HG02943 (cell line): ENCODE data around the gene DBN1.
A peak's percentile ranks its signal among the peaks of the same experiment; 100 is the strongest.

Source experiments
- ATAC-seq: cut with Tn5 transposase; IDR thresholded peaks from one replicate; pipeline ENCODE4 v1.9.1; 2021; ENCODE audit warnings: mild to moderate bottlenecking, low read depth, moderate library complexity; ENCODE audit not compliant: unreplicated experiment

DBN1 gene

DNA sequence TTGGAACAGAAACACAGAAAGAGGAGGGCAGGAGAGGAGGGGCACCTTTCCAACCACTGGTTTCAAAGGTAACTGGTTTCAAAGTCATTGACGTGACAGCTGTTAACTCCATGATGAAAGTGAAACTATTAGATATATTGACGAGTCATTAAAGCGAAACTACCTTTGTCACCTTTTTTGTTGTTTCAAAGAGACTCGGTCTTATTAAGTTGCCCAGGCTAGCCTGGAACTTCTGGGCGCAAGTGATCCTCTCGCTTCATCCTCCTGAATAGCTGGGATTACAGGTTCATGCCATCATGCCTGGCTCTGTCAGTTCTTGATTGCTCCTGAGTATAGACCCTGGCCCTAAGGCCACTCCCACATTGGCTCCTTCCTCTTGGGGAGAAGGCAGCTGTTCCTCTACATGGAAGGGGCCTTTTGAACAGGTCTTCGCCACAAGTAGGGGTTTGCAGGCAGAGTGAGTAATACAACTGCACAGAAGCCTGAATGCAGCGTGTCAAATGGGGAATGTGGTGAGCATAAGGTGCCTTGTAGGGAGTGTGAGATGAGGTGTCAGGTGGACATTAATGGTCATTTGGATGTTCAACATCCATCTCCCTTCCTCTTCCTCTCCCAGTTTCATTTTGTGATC, 60.7 kb downstream of the DBN1 start:
- ATAC-seq: peak; percentile 65

DNA sequence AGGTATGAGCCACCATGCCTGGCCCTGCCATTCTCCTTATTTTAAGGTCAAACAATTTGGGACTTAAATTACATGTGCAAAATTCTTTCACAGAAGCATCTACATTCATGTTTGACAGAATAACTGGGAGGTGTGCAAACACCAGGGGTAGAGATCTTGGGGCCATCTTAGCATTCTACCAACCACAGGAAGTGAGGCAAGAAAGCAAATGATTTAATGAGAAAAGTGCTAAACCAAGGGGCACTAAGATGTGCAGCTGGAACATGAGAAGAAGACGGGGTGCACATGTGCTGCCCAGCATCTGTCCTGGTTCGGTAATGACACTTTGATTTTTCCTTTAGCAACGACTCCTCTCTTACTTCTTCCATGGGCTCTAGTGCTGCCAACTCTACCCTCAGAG, 62.9 kb downstream of the DBN1 start:
- no peak for ATAC-seq

DNA sequence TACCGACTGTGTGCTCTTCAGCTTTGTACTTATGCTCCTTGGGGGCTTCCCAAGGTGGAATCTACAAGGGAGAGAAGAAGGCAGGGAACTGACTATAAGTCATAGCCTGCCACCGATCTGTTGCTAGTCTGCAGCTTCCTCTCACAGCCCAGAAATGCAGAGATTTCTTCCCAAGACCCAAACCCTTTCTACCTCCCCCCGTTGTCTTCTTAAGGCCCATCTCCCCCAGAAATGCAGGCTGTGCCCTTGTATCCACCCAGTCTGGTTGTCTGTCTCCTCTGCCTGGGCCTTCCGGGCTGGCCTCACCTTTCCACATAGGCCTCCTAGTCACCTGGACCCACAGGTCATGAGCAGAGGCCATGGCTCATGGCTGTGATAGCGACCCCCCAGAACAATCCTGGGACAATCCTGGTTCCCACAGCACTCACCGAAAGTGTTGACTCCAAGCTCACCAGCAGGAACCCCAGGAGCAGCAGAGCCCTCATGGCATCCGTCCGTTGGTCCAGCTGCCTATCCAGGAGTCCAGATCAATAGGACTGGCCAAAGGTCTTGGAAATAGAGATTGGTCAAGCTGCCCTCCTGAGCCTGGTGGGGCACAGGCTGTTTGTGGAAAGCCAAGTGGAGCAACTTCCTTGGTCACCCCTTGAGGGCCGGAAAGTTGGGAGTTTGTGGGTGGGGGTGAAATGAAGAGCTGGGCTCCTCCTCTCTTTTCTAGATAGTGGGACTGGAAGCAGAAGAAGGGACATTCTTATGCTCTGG, 64.2 kb downstream of the DBN1 start, which contains the start of gene F12:
F12 (minus strand) TSS at position 522 of the 759 bp plus-strand sequence; CDS start at position 485, 37 bp downstream.
- no peak for ATAC-seq
